TTC549 (cell line): ENCODE measurements around the gene AKAP12.

Experiments used
- FAIRE-seq: peaks from 2 replicates; lab custom pipeline; 2012; peaks lifted over from hg19 to GRCh38; lab: Jason Lieb, UNC

AKAP12 gene

GRCh38 chr6:151236668-151237401 lies 2.9 kb upstream of the AKAP12 start:
- no peak for FAIRE-seq

GRCh38 chr6:151240036-151240685 lies 394 bp downstream of the AKAP12 start:
- FAIRE-seq, result no peak

- no peak for FAIRE-seq
Observed at GRCh38 chr6:151240791-151241642, 1.2 kb downstream of the AKAP12 start.

- no peak for FAIRE-seq
Observed at GRCh38 chr6:151241853-151242252, 2.1 kb downstream of the AKAP12 start.

DNA sequence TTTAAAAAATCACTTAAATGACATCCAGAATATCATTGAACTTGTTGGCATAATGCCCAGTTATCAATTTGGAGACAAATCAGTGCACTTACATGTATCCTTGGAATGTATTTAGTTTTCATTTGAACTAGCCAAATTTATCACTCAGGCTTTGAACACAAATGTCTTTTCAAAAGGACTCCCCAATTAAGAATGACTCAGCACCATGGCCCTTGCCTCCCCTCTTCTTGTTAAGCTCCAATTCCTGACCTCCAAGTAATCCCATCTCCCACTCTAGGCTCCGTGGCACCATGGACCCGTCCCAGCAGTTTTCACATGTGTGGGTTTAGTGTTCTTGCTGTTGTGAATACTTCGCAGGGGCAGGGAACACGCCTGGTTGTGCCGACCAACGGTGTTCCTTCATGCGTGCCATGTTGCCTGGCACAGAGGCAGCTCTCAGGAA lies 2.7 kb downstream of the AKAP12 start:
- FAIRE-seq, result no peak

- no peak for FAIRE-seq
Observed at GRCh38 chr6:151243481-151243880, 3.7 kb downstream of the AKAP12 start.

DNA sequence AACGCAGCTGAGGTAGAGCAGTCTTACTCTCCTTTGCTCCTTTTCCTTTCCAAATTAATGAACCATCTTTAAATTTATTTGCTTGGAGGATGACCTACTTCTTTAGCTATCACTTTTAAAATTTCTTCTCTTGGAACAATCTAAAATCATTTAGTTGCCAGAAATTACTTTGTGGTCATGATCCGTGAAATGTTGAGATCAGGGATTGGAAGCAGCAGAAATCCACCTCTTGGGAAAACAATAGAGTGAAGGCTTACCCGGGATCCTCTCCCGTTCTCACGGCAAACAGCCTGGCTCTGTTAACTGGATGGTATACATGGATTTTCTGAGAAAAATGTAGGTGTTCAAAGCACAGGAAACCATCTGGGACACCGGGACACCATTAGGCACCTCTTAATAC lies 7.7 kb downstream of the AKAP12 start:
- FAIRE-seq, result no peak

DNA sequence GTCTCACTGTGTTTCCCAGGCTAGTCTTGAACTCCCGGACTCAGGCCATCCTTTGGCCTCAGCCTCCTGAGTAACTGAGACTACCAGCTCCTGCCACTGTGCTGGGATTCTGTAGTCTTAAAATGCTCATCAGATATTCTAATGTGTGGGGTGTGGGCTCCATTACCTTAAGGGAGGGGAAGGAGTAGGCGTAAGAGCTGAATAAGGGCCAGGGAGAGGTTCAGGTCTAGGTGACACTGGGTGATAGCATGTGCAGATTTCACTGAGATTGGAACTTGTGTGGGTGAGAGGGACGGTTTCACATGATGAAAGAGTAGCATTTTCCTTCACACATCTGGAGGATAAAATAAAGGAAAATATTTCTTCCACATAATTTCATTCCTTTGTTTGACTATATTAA lies 8.5 kb downstream of the AKAP12 start:
- no peak for FAIRE-seq

DNA sequence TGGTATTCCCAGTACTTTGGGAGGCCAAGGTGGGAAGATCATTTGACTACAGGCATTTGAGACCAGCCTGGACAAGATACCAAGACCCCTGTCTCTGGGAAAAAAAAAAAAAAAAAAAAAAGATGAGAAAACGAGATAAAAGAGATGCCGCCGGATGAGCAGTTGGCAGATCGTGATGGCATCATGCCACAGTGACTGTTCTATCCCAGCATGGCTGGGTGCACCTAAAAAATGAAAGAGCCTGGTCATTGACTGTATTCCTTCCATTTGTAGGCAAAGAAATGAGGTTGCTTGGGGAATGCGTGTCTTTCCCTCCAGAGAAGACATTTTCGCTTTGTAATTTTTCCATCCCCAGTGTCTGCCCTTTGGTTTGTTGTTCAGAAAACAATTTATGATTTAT lies 12.9 kb downstream of the AKAP12 start:
- no peak for FAIRE-seq

DNA sequence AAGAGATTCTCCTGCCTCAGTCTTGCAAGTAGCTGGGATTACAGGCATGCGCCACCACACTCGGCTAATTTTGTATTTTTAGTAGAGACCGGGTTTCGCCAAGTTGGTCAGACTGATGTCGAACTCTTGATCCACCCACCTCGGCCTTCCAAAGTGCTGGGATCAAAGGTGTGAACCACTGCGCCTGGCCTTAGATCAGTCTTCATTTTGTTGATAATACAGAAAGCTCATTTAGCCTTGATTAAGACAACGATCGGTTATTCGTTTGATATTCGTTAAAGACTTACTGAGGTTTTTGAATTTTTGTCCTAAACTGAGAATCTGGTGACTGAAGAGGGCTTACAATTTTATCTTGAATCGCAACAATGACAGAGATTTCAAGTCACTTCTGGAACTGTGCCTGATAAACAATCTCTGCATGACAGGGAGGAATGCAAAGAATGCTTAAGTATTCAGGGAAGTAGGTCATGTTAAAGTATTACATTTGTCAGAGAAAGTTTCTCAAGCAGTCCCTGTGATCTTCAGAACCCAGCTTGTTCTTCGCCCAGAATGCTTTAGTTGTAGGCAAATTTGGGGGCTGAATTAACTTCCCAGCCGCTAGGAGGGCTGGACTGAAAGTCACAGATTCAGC lies 14.8 kb downstream of the AKAP12 start:
- no peak for FAIRE-seq

DNA sequence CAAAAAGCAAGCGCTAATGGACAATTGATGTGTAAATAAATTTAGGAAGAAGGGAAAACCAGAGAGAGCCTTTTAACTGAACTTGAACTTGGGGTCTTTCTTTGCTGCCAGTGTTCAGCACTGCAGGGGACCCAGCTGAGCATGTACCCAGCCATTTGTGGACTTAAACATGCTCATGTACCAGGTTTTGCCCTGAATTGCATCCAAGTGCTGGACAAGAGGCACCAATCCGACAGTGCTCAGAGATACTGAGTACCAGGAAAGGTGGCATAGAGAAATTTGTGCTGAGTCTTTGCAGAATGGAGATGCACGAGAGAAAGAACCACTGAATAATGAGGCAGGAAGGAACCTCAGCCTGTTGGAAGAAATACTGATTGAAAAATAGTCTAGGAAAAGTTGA lies 16.0 kb downstream of the AKAP12 start:
- FAIRE-seq, result no peak

GRCh38 chr6:151257985-151258445 lies 18.2 kb downstream of the AKAP12 start:
- no peak for FAIRE-seq

DNA sequence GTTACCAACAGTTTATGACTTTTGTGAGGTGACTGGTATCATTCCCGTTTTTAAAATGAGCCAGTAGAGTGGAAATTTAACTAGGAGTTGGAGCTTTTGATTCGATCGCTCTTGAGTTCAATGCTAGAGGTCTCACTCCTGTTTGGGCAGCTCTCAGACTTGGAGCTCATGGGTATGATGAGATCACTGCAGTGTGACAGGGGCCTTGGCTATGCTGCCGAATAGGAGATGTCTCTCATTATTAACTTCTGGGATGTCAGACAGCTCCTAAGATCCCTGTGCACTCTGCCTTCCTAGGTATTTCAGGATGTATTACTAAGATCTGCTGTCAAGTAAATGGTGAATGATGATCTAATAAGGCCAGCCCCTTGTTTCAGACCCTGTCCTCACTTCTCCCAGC lies 20.4 kb downstream of the AKAP12 start:
- no peak for FAIRE-seq

- no peak for FAIRE-seq
Observed at GRCh38 chr6:151263035-151263434, 23.3 kb downstream of the AKAP12 start.

DNA sequence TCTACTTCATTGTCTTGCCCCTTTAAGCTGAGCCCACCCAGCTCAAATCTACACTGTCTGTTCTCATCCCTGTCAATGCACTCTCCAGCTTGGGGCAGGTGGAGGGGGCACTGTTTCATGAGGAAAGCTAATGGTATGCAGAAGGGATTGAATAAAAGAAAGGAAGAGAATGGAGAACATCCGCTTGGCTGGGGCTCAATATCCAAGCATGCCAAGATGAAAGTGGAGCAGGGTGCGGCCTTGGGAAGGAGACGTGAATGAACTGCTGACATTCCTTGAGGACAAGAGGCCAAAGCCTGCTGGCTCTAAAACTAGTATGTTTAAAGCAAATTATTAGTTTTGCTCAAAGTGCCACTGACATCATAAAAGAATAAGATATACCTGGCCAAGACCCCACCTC lies 24.2 kb downstream of the AKAP12 start:
- FAIRE-seq, result no peak

DNA sequence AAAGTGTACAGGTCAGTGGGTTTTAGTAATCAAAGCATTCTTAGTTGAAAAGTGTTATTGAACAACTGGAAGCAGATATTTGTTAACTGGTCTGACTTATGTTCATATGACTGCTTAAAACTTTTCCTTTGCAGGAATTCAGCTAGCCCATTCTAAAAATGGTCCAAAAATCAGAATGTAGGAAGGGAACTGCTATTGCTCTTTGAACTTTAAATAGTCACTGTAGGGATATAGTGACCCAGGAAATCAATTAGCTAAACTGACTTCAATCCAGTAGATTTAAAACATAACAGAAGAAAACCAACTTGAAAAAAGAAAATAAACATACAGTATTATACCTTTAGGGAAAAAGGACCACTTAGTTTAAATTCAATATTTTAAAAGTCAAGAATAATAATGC lies 25.5 kb downstream of the AKAP12 start:
- no peak for FAIRE-seq

GRCh38 chr6:151269321-151269995 lies 29.7 kb downstream of the AKAP12 start:
- no peak for FAIRE-seq

- no peak for FAIRE-seq
Observed at GRCh38 chr6:151275121-151275520, 35.4 kb downstream of the AKAP12 start.

- FAIRE-seq, result no peak
Observed at GRCh38 chr6:151275566-151275965, 35.8 kb downstream of the AKAP12 start.

DNA sequence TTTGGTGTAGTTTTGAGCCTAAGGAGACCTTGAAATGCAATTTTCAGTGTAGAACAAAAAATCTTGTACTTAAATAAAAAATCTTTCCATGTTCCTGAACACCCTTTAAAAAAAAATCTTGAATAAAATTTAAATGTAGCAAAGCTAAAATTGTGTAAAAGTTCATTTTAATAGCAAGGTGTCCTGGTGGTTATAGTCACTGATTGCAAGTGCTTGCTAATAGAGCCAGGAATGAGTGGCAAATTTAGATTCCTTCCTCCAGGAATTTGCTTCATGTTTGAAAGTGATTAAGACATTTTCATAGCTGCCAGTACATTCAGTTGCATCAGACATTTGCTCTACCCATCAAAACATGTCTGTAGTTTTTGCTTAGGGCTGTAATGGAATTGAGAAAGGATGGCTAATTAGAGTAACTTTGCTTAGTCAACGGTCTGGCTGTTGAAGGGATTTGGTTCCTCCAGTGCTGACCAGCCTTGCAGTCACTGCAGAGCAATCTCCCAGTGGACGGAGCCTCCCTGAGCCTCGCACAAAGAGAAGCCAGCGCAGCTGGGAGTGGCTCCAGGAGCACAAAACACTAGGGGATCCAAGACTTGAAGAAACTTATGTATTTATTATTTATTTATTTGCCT lies 36.5 kb downstream of the AKAP12 start:
- FAIRE-seq, result no peak

DNA sequence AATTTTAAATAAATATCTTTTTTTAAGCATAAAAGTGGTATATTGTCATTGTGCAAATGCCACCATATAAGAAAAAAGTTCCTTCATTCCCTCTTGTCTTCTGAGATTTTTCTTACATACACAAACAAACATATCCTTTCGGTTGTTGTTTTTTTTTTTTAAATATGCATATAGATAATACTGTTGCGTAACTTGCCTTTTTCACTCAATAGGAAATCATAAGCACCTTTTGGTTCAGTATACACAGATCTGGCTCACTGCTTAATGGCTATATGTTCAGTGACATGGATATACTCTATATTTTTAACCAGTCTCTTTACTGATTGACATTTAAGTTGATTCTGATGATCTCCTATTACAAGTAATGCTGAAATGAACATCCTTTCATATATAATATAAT lies 40.1 kb downstream of the AKAP12 start:
- no peak for FAIRE-seq

DNA sequence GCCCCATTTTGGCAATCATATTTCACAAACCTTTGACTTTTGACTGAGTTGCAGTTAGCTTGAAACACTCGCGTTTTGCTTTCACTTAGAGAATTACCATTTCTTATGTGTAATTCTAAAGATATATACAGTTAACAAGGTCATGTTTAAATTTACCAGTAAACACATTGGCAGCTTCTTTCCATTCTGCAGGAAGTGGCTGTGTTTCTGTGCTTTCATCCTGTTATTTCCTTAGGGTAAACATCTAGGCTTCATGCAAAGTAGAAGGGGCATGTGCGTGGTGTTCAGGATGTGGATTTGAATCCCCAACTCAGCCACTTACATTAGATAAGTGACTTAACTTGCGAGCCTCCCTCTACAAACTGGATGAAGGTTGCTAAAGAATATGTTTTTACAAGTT lies 41.1 kb downstream of the AKAP12 start:
- FAIRE-seq, result no peak
